A172 (cell line): Measurements from ENCODE around the gene HMGXB4. TPM values are rescaled to one million over a fixed set of nuclear protein-coding genes. Genes with fewer than 3 reads are reported as not detected.

Experiments used
- total RNA-seq: library from RNA; depleted of rRNA; stranded (reverse); fragments of >200 nt; shearing (Covaris generic); gene quantifications from 2 replicates; pipeline ENCODE4 v1.2.3, GENCODE V29; 2014; rRNA removed

Gene HMGXB4
- total RNA-seq, 1 experiment from 2014 or later = 12.9 TPM

Other genes starting within 250 kb of the HMGXB4 start
- not detected in 2 replicates for gene ISX, start 191.3 kb upstream of the HMGXB4 start, total RNA-seq
- 23.4 and 24.0 TPM in 2 replicates for gene TOM1, start 42.4 kb downstream of the HMGXB4 start, total RNA-seq
- gene HMOX1, start 123.6 kb downstream of the HMGXB4 start, total RNA-seq = 17.3 and 18.2 TPM in 2 replicates
- 87.7 and 165 TPM in 2 replicates for gene MCM5, start 142.6 kb downstream of the HMGXB4 start, total RNA-seq